Measurements from ENCODE around the gene NLRP9. TPM values are rescaled to one million over a fixed set of nuclear protein-coding genes. Genes with fewer than 3 reads are reported as not detected.

The NLRP9 gene
- total and polyA plus RNA-seq, 2 donors (not counting 1 experiment from before 2014, with no cell fraction given), result not detected

GRCh38 chr19:55687281-55688201 lies 50.7 kb downstream of the NLRP9 start:
- peaks cover 31% of the 10 kb centered on the region for H3K36me3 ChIP-seq (ENCODE audit: control insufficient read depth, insufficient read depth, low read length)

GRCh38 chr19:55686311-55687050 lies 51.7 kb downstream of the NLRP9 start:
- H3K36me3 ChIP-seq (ENCODE audit: control insufficient read depth, insufficient read depth, low read length), result peaks cover 31% of the 10 kb centered on the region
- H2AFZ ChIP-seq (ENCODE audit: low read length), result no peak overlapping the region
- H3K4me2 ChIP-seq (ENCODE audit: extremely low read depth, insufficient read depth, low read length), result no peak overlapping the region
- no peaks in the 10 kb centered on the region for H3K27me3 ChIP-seq (ENCODE audit: control insufficient read depth, insufficient read depth, low read length)
- peaks cover 43% of the 10 kb centered on the region for H3K79me2 ChIP-seq (ENCODE audit: control insufficient read depth, insufficient read depth, low read length)
- H3K4me1 ChIP-seq (ENCODE audit: control insufficient read depth, extremely low read depth, insufficient read depth, low read length), result no peaks in the 10 kb centered on the region
- no peak overlapping the region for H3K27ac ChIP-seq (ENCODE audit: insufficient read depth, low read length)
- no peak for TF ChIP-seq CTCF (conservative IDR thresholded peaks at IDR 0.05 in 1 of 2, IDR thresholded peaks at IDR 0.05 in 1 of 2; ENCODE audit: low read depth in 1 of 2, low read length in 2 of 2)
- TF ChIP-seq EZH2 (IDR thresholded peaks at IDR 0.05; ENCODE audit: low read length, missing control alignments), result no peak
- H3K4me3 ChIP-seq (replicated peaks in 1 of 4; ENCODE audit: control extremely low read depth in 1 of 4, insufficient read depth in 1 of 4, low read depth in 3 of 4, low read length in 4 of 4), result no peak overlapping the region
- no peaks in the 10 kb centered on the region for H4K20me1 ChIP-seq (ENCODE audit: control insufficient read depth, extremely low read depth, insufficient read depth, low read length)
- no peak for DNase-seq (ENCODE audit: low read depth in 2 of 2)
- H3K9ac ChIP-seq (ENCODE audit: insufficient read depth, low read length), result no peak overlapping the region
- no peaks in the 10 kb centered on the region for H3K9me3 ChIP-seq (ENCODE audit: control insufficient read depth, insufficient read depth, low read depth, low read length)

More at GRCh38 chr19:55687281-55688201, 50.7 kb downstream of the NLRP9 start:
- no peak overlapping the region for H3K27ac ChIP-seq (ENCODE audit: insufficient read depth, low read length)
- no peaks in the 10 kb centered on the region for H4K20me1 ChIP-seq (ENCODE audit: control insufficient read depth, extremely low read depth, insufficient read depth, low read length)
- no peaks in the 10 kb centered on the region for H3K9me3 ChIP-seq (ENCODE audit: control insufficient read depth, insufficient read depth, low read depth, low read length)
- no peak for DNase-seq (ENCODE audit: low read depth in 2 of 2)
- no peak overlapping the region for H3K4me3 ChIP-seq (replicated peaks in 1 of 4; ENCODE audit: control extremely low read depth in 1 of 4, insufficient read depth in 1 of 4, low read depth in 3 of 4, low read length in 4 of 4)
- peaks cover 39% of the 10 kb centered on the region for H3K79me2 ChIP-seq (ENCODE audit: control insufficient read depth, insufficient read depth, low read length)
- TF ChIP-seq EZH2 (IDR thresholded peaks at IDR 0.05; ENCODE audit: low read length, missing control alignments) (no peak), CTCF (conservative IDR thresholded peaks at IDR 0.05 in 1 of 2, IDR thresholded peaks at IDR 0.05 in 1 of 2; ENCODE audit: low read depth in 1 of 2, low read length in 2 of 2) (no peak)
- no peaks in the 10 kb centered on the region for H3K4me1 ChIP-seq (ENCODE audit: control insufficient read depth, extremely low read depth, insufficient read depth, low read length)
- H3K4me2 ChIP-seq (ENCODE audit: extremely low read depth, insufficient read depth, low read length), result no peak overlapping the region
- no peak overlapping the region for H3K9ac ChIP-seq (ENCODE audit: insufficient read depth, low read length)
- H3K27me3 ChIP-seq (ENCODE audit: control insufficient read depth, insufficient read depth, low read length), result no peaks in the 10 kb centered on the region
- H2AFZ ChIP-seq (ENCODE audit: low read length), result no peak overlapping the region

GRCh38 chr19:55685776-55686175 lies 52.4 kb downstream of the NLRP9 start:
- DNase-seq (ENCODE audit: low read depth in 2 of 2), result no peak
- no peaks in the 10 kb centered on the region for H3K27me3 ChIP-seq (ENCODE audit: control insufficient read depth, insufficient read depth, low read length)
- no peaks in the 10 kb centered on the region for H3K9me3 ChIP-seq (ENCODE audit: control insufficient read depth, insufficient read depth, low read depth, low read length)
- no peak overlapping the region for H3K4me3 ChIP-seq (replicated peaks in 1 of 4; ENCODE audit: control extremely low read depth in 1 of 4, insufficient read depth in 1 of 4, low read depth in 3 of 4, low read length in 4 of 4)
- H3K4me2 ChIP-seq (ENCODE audit: extremely low read depth, insufficient read depth, low read length), result no peak overlapping the region
- H3K27ac ChIP-seq (ENCODE audit: insufficient read depth, low read length), result no peak overlapping the region
- peaks cover 48% of the 10 kb centered on the region for H3K79me2 ChIP-seq (ENCODE audit: control insufficient read depth, insufficient read depth, low read length)
- no peak overlapping the region for H2AFZ ChIP-seq (ENCODE audit: low read length)
- no peak overlapping the region for H3K9ac ChIP-seq (ENCODE audit: insufficient read depth, low read length)
- H3K36me3 ChIP-seq (ENCODE audit: control insufficient read depth, insufficient read depth, low read length), result peaks cover 32% of the 10 kb centered on the region
- H3K4me1 ChIP-seq (ENCODE audit: control insufficient read depth, extremely low read depth, insufficient read depth, low read length), result peaks cover 3% of the 10 kb centered on the region
- peaks cover under 1% of the 10 kb centered on the region for H4K20me1 ChIP-seq (ENCODE audit: control insufficient read depth, extremely low read depth, insufficient read depth, low read length)
- TF ChIP-seq EZH2 (IDR thresholded peaks at IDR 0.05; ENCODE audit: low read length, missing control alignments) (no peak), CTCF (conservative IDR thresholded peaks at IDR 0.05 in 1 of 2, IDR thresholded peaks at IDR 0.05 in 1 of 2; ENCODE audit: low read depth in 1 of 2, low read length in 2 of 2) (no peak)

All from fibroblast of lung (primary cell).